Activated naive CD8-positive, alpha-beta T cell treated with anti-CD3 and anti-CD28 coated beads, Interleukin-2, amount 10 ng/mL, durations not matched to agents 7 days and 5 days (primary cell): ENCODE results near the gene ADPRM. TPM values are rescaled to one million over a fixed set of nuclear protein-coding genes. Genes with fewer than 3 reads are reported as not detected.

ENCODE experiments used
- ATAC-seq: fragments of 150-1000 bp; cut with Tn5 transposase; one replicate; pipeline ENCODE4 v1.10.0; 2021; ENCODE audit warnings: low read depth, moderate library complexity
- POLR2A ChIA-PET: fragments of 350-600 bp; sonication (Branson Sonifier 250); formaldehyde crosslinking; loops from one replicate; lab custom pipeline; 2021; ENCODE audit warnings: antibody characterized with exemption; lab: Charles Lee
- DNase-seq: peaks from one replicate; pipeline ENCODE4 v3.0.0; 2021
- H3K27ac Mint-ChIP-seq: one replicate; pipeline ENCODE4 v1.8.0; 2022; ENCODE audit warnings: mild to moderate bottlenecking, mixed read lengths
- H3K27me3 Mint-ChIP-seq: one replicate; pipeline ENCODE4 v1.8.0; 2022; ENCODE audit warnings: mild to moderate bottlenecking, moderate library complexity, mixed read lengths
- H3K36me3 Mint-ChIP-seq: one replicate; pipeline ENCODE4 v1.8.0; 2021; ENCODE audit warnings: mild to moderate bottlenecking, mixed read lengths
- H3K4me1 Mint-ChIP-seq: one replicate; pipeline ENCODE4 v1.8.0; 2021; ENCODE audit warnings: mixed read lengths
- H3K4me3 Mint-ChIP-seq: one replicate; pipeline ENCODE4 v1.8.0; 2022; ENCODE audit warnings: mild to moderate bottlenecking, moderate library complexity, mixed read lengths
- H3K9me3 Mint-ChIP-seq: one replicate; pipeline ENCODE4 v1.8.0; 2021; ENCODE audit warnings: mixed read lengths
- total RNA-seq, 2 experiments: library from RNA; stranded (reverse); gene quantifications; one replicate each; pipeline ENCODE4 v1.2.3, GENCODE V29; 2021

ADPRM gene
- total RNA-seq, 2 experiments from 2014 or later: 19.3 to 23.9 TPM

DNA sequence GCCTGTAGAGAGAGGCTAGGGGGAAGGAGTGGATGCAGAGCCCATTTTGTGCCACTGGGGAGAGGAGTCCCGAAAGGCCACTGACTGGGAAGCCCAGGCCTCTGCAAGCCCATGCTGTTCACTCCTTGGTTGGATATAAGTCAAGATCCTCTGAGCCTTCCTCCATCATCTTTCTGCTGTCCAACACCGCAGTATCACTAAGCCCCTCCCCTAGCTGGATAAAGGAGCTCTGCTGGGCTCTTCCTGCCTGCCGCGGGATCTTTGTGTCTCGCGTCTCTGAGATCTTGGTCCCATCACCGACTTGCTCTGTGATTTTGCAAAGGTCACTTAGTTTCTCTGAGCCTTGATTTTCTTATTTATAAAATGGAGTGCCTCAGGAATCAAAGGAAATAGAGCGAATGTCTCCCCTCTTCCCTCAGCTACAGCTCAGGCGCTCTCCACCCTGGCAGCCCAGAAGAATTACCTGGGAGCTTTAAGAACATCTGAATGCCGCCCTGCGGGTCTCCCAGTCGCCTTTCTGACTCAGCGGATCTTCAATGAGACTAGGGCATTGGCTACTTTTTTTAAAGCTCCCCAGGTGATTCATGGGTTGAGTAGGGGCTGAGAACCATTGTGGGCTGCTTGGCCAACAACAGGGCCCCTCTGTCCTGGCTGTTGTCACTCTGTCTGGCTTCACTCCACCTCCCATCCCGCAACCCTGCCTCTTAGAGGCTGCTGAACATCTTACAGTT lies 57.6 kb downstream of the ADPRM start:
- Mint-ChIP-seq H3K27me3 (peaks cover 2% of the 10 kb centered on the region), H3K27ac (no peak overlapping the region)
- no peak for ATAC-seq

DNA sequence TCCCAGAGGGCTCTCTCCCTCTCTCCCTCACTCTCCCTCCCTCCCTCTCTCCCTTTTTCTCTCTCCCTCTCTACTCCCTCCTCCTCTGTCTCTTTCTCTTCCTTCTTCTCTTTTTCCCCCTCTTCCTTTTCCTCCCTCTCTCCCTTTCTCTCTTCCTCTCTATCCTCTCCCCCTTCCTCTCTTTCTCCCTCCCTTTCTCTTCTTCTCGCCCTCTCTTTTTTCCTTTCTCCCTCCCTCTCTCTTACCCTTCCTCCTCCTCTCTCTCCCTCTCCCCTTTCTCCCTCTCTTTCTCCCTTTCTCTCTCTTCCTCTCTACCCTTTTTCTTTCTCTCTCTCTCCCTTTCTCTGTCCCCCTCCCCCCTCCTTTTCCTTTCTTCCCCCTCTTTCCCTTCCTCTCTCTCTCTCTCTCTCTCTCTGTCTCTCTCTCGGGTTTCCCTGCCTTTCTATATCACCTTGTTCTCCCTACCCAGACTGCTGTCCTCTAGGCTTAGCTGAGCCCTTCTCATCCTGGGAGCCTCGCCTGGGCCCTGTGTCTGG lies 58.3 kb downstream of the ADPRM start:
- Mint-ChIP-seq H3K27me3 (peaks cover 2% of the 10 kb centered on the region), H3K27ac (no peak overlapping the region), H3K4me3 (no peak overlapping the region), H3K36me3 (no peaks in the 10 kb centered on the region), H3K4me1 (no peaks in the 10 kb centered on the region), H3K9me3 (no peaks in the 10 kb centered on the region)
- DNase-seq (no peak), ATAC-seq (no peak)
- POLR2A ChIA-PET: no interaction called here

More for the DNA sequence above, 57.6 kb downstream of the ADPRM start:
- Mint-ChIP-seq H3K4me3 (no peak overlapping the region), H3K4me1 (no peaks in the 10 kb centered on the region), H3K36me3 (no peaks in the 10 kb centered on the region), H3K9me3 (no peaks in the 10 kb centered on the region)
- DNase-seq: no peak
- POLR2A ChIA-PET: no interaction called here

DNA sequence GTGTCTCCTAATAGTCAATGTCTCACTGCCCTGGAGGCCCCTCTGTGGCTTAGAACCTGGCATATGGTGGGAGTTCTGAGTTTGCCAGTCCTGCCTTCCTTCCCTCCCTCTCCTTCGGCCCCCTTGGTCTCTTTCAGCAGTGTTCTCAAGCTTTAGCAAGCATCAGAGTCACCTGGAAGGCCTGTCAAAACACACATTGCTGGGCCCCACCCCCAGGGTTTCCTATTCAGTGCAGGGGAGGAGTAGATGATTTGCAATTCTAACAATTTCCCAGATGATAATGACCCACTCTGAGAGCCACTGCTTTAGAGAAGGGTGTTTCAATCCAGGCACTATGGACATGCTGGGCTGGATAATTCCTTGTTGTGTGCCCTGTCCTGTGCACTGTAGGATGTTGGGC lies 58.8 kb downstream of the ADPRM start:
- peaks cover 2% of the 10 kb centered on the region for H3K27me3 Mint-ChIP-seq
- H3K4me1 Mint-ChIP-seq: no peaks in the 10 kb centered on the region
- no peaks in the 10 kb centered on the region for H3K9me3 Mint-ChIP-seq
- no peak overlapping the region for H3K27ac Mint-ChIP-seq
- DNase-seq: no peak
- no peak for ATAC-seq
- no peaks in the 10 kb centered on the region for H3K36me3 Mint-ChIP-seq
- POLR2A ChIA-PET: no interaction called here
- no peak overlapping the region for H3K4me3 Mint-ChIP-seq

DNA sequence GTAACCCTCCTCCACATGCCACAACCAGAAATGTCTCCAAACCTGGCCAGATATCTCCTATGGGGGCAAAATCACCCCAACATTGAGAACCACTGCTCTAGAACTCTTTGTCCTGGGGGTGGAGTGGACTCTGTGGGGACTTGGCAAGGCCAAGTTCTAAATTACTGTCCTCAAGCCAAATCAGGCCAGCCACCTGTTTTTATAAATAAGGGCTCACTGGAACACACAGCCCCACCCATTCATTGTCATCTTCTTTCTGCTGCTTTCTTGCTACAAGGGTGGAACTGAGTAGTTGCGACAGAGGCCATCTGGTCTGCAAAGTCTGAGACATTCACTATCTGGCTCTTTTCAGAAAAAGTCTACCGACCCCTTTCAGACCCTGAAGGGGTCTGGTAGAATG lies 59.2 kb downstream of the ADPRM start:
- DNase-seq: no peak
- no peaks in the 10 kb centered on the region for H3K36me3 Mint-ChIP-seq
- no peak overlapping the region for H3K4me3 Mint-ChIP-seq
- no peaks in the 10 kb centered on the region for H3K9me3 Mint-ChIP-seq
- no peak overlapping the region for H3K27ac Mint-ChIP-seq
- H3K4me1 Mint-ChIP-seq: no peaks in the 10 kb centered on the region
- peaks cover 2% of the 10 kb centered on the region for H3K27me3 Mint-ChIP-seq
- POLR2A ChIA-PET: no interaction called here
- ATAC-seq: no peak

DNA sequence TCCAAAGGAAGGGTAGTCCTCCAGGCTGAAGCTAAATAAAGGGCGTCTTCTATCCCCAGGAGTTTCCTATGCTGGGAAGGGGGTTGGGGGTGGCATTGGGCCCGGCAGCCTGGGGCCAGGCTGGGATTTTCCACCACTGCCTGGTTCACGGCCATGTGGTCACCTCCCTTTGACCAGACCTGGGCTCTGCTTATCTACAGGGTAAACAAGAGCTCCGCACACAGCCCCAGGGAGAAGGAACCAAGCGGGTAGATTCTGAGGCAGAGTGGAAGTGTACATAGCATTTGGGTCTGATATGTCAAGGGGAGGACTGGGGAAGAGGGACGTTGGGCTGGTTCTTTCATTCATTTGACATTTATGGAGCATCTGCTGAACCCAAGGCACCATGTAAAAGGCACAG lies 59.7 kb downstream of the ADPRM start:
- DNase-seq (no peak), ATAC-seq (no peak)
- H3K27ac Mint-ChIP-seq: no peak overlapping the region
- H3K27me3 Mint-ChIP-seq: peaks cover 2% of the 10 kb centered on the region
- no peaks in the 10 kb centered on the region for H3K36me3 Mint-ChIP-seq
- H3K9me3 Mint-ChIP-seq: no peaks in the 10 kb centered on the region
- no peaks in the 10 kb centered on the region for H3K4me1 Mint-ChIP-seq
- H3K4me3 Mint-ChIP-seq: no peak overlapping the region
- POLR2A ChIA-PET: no interaction called here

DNA sequence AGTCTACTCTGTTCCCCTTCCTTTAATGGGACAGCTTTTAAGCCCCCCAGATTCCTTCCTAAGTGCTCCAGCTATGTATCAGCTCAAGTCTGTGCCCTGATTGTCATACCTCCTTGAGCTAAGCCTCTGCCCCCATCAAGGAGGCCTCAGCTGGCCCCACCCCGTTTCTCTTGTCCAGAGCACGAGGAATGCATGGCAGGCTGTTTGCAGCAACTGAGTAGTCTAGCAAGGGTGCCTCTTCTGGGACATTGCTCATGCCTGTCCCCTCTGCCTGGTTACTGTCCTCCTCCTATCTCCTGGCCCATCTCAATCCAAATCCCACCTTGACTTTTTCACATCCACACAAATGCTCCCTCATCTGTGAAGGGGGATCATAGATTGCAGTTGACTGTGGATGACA lies 60.3 kb downstream of the ADPRM start:
- Mint-ChIP-seq H3K27me3 (peaks cover 2% of the 10 kb centered on the region), H3K4me1 (no peaks in the 10 kb centered on the region), H3K9me3 (no peaks in the 10 kb centered on the region), H3K36me3 (no peaks in the 10 kb centered on the region), H3K4me3 (no peak overlapping the region), H3K27ac (no peak overlapping the region)
- DNase-seq: no peak
- ATAC-seq: no peak
- POLR2A ChIA-PET: no interaction called here

DNA sequence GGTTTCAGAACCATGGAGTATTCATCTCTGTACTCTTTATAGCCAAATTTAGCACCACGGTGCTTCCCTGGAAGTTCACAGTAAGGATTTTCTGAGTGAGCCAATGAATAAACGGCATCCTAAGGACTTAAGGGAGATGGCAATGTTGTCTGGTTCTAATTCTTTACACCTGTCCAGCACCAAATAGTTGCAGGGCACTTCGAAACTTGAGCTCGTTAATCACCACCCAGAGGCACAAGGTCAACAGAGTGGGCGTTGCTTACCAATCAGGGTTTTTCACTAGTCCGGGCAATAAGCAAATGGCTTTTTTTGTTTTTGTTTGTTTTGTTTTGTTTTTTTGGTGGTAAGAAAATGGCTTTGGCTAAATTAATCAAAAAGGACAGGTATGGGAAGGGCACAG lies 60.7 kb downstream of the ADPRM start:
- POLR2A ChIA-PET: no interaction called here
- H3K4me1 Mint-ChIP-seq: no peaks in the 10 kb centered on the region
- no peak overlapping the region for H3K27ac Mint-ChIP-seq
- no peak overlapping the region for H3K4me3 Mint-ChIP-seq
- H3K27me3 Mint-ChIP-seq: peaks cover 2% of the 10 kb centered on the region
- no peaks in the 10 kb centered on the region for H3K36me3 Mint-ChIP-seq
- ATAC-seq: no peak
- no peak for DNase-seq
- H3K9me3 Mint-ChIP-seq: no peaks in the 10 kb centered on the region

Other genes starting within 250 kb of the ADPRM start
- not detected for gene MYH4, start 228.0 kb upstream of the ADPRM start, total RNA-seq
- gene MYH1, start 179.1 kb upstream of the ADPRM start, total RNA-seq: not detected
- not detected for gene MYH2, start 147.9 kb upstream of the ADPRM start, total RNA-seq
- 1 to 10 TPM; 3.6 to 6.0 TPM for gene MYH3, start 40.3 kb upstream of the ADPRM start, total RNA-seq
- 10 to 100 TPM; 25.3 to 26.2 TPM for gene SCO1, start 61 bp upstream of the ADPRM start, total RNA-seq
- 1 to 10 TPM in 1 of 2 experiments, under 1 TPM in 1; 0.86 to 1.7 TPM for gene TMEM220, start 32.4 kb downstream of the ADPRM start, total RNA-seq
- not detected for gene TMEM238L, start 106.5 kb downstream of the ADPRM start, total RNA-seq
- gene PIRT, start 140.5 kb downstream of the ADPRM start, total RNA-seq: not detected